GM23338 (cell line): ENCODE measurements around the gene PPM1N.

Source experiments
- CREB1 ChIP-seq: fragments of 250-450 bp; sonication (Bioruptor Pico); IDR thresholded peaks from 2 replicates; pipeline ENCODE4 v1.5.0; 2020; ENCODE audit warnings: low read depth, mild to moderate bottlenecking, moderate library complexity
- EZH2 ChIP-seq: fragments of 200-600 bp; sonication (generic); IDR thresholded peaks from one replicate; pipeline ENCODE4 v1.8.0; 2017; ENCODE audit warnings: antibody characterized with exemption, mild to moderate bottlenecking, low read depth; ENCODE audit not compliant: unreplicated experiment
- EZH2phosphoT487 ChIP-seq: fragments of 200-600 bp; sonication (generic); IDR thresholded peaks from one replicate; pipeline ENCODE4 v1.8.1; 2018; ENCODE audit warnings: antibody characterized with exemption; ENCODE audit not compliant: unreplicated experiment
- POLR2AphosphoS5 ChIP-seq: IDR thresholded peaks from 2 replicates; pipeline ENCODE4 v1.6.1; 2016; ENCODE audit warnings: antibody characterized with exemption, low read depth
- STAT1 ChIP-seq: IDR thresholded peaks from one replicate; pipeline ENCODE4 v1.6.1; 2016; ENCODE audit warnings: antibody characterized with exemption; ENCODE audit not compliant: unreplicated experiment
- TF ChIP-seq, protein P1 (sequence below), 2 experiments: fragments of 200-600 bp in 1 of 2; sonication (generic) in 1 of 2; conservative IDR thresholded peaks; 2 replicates each; pipeline versions ENCODE4 v1.5.1 to v1.6.1; 2016 to 2017; ENCODE audit warnings: antibody characterized with exemption in 2 of 2, low read depth in 2 of 2, mild to moderate bottlenecking in 2 of 2, moderate library complexity in 1 of 2
- TF ChIP-seq, protein P2 (sequence below): IDR thresholded peaks from one replicate; pipeline ENCODE4 v1.6.1; 2018; ENCODE audit warnings: antibody characterized with exemption; ENCODE audit not compliant: unreplicated experiment
- TF ChIP-seq, protein P3 (sequence below): fragments of 250-450 bp; sonication (Bioruptor Pico); IDR thresholded peaks from 2 replicates; pipeline ENCODE4 v1.5.0; 2020; ENCODE audit warnings: mild to moderate bottlenecking, moderate library complexity
- TF ChIP-seq, protein P4 (sequence below): IDR thresholded peaks from 2 replicates; pipeline ENCODE4 v1.6.1; 2016; ENCODE audit warnings: antibody characterized with exemption

DNA sequence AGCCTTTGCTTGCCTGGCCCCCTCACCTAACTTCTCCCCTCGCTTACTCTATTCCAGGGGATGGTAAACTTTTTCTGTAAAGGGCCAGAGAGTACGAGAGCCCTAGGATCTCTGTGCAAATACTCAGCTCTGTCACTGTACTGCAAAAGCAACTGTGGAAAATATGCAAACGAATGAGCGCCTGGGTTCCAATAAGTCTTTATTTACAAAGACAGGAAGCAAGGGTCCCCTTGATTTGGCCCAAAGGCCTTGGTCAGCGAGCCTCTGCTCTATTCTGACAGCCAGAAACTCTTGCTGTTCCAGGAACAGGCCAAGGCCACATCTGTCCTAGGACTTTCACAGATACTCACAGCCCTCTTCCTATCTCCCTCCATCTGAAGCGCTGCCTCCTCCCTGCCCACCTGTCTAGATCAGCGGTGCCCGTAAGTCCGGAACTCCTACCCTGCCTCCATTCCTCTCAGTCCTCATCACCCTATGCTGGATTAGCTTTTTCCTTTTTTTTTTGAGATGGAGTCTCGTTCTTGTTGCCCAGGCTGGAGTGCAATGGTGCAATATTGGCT lies 49.0 kb downstream of the PPM1N start:
- TF ChIP-seq CREB1 (CRISPR knock-in tag) (no peak), EZH2 (no peak), EZH2phosphoT487 (no peak), POLR2AphosphoS5 (no peak), STAT1 (no peak)
- TF ChIP-seq, protein P1, sequence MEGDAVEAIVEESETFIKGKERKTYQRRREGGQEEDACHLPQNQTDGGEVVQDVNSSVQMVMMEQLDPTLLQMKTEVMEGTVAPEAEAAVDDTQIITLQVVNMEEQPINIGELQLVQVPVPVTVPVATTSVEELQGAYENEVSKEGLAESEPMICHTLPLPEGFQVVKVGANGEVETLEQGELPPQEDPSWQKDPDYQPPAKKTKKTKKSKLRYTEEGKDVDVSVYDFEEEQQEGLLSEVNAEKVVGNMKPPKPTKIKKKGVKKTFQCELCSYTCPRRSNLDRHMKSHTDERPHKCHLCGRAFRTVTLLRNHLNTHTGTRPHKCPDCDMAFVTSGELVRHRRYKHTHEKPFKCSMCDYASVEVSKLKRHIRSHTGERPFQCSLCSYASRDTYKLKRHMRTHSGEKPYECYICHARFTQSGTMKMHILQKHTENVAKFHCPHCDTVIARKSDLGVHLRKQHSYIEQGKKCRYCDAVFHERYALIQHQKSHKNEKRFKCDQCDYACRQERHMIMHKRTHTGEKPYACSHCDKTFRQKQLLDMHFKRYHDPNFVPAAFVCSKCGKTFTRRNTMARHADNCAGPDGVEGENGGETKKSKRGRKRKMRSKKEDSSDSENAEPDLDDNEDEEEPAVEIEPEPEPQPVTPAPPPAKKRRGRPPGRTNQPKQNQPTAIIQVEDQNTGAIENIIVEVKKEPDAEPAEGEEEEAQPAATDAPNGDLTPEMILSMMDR (conservative IDR thresholded peaks at IDR 0.05; ENCODE audit: low read depth in 2 of 2) = no peak
- TF ChIP-seq, protein P2, sequence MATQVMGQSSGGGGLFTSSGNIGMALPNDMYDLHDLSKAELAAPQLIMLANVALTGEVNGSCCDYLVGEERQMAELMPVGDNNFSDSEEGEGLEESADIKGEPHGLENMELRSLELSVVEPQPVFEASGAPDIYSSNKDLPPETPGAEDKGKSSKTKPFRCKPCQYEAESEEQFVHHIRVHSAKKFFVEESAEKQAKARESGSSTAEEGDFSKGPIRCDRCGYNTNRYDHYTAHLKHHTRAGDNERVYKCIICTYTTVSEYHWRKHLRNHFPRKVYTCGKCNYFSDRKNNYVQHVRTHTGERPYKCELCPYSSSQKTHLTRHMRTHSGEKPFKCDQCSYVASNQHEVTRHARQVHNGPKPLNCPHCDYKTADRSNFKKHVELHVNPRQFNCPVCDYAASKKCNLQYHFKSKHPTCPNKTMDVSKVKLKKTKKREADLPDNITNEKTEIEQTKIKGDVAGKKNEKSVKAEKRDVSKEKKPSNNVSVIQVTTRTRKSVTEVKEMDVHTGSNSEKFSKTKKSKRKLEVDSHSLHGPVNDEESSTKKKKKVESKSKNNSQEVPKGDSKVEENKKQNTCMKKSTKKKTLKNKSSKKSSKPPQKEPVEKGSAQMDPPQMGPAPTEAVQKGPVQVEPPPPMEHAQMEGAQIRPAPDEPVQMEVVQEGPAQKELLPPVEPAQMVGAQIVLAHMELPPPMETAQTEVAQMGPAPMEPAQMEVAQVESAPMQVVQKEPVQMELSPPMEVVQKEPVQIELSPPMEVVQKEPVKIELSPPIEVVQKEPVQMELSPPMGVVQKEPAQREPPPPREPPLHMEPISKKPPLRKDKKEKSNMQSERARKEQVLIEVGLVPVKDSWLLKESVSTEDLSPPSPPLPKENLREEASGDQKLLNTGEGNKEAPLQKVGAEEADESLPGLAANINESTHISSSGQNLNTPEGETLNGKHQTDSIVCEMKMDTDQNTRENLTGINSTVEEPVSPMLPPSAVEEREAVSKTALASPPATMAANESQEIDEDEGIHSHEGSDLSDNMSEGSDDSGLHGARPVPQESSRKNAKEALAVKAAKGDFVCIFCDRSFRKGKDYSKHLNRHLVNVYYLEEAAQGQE = no peak
- TF ChIP-seq, protein P3, sequence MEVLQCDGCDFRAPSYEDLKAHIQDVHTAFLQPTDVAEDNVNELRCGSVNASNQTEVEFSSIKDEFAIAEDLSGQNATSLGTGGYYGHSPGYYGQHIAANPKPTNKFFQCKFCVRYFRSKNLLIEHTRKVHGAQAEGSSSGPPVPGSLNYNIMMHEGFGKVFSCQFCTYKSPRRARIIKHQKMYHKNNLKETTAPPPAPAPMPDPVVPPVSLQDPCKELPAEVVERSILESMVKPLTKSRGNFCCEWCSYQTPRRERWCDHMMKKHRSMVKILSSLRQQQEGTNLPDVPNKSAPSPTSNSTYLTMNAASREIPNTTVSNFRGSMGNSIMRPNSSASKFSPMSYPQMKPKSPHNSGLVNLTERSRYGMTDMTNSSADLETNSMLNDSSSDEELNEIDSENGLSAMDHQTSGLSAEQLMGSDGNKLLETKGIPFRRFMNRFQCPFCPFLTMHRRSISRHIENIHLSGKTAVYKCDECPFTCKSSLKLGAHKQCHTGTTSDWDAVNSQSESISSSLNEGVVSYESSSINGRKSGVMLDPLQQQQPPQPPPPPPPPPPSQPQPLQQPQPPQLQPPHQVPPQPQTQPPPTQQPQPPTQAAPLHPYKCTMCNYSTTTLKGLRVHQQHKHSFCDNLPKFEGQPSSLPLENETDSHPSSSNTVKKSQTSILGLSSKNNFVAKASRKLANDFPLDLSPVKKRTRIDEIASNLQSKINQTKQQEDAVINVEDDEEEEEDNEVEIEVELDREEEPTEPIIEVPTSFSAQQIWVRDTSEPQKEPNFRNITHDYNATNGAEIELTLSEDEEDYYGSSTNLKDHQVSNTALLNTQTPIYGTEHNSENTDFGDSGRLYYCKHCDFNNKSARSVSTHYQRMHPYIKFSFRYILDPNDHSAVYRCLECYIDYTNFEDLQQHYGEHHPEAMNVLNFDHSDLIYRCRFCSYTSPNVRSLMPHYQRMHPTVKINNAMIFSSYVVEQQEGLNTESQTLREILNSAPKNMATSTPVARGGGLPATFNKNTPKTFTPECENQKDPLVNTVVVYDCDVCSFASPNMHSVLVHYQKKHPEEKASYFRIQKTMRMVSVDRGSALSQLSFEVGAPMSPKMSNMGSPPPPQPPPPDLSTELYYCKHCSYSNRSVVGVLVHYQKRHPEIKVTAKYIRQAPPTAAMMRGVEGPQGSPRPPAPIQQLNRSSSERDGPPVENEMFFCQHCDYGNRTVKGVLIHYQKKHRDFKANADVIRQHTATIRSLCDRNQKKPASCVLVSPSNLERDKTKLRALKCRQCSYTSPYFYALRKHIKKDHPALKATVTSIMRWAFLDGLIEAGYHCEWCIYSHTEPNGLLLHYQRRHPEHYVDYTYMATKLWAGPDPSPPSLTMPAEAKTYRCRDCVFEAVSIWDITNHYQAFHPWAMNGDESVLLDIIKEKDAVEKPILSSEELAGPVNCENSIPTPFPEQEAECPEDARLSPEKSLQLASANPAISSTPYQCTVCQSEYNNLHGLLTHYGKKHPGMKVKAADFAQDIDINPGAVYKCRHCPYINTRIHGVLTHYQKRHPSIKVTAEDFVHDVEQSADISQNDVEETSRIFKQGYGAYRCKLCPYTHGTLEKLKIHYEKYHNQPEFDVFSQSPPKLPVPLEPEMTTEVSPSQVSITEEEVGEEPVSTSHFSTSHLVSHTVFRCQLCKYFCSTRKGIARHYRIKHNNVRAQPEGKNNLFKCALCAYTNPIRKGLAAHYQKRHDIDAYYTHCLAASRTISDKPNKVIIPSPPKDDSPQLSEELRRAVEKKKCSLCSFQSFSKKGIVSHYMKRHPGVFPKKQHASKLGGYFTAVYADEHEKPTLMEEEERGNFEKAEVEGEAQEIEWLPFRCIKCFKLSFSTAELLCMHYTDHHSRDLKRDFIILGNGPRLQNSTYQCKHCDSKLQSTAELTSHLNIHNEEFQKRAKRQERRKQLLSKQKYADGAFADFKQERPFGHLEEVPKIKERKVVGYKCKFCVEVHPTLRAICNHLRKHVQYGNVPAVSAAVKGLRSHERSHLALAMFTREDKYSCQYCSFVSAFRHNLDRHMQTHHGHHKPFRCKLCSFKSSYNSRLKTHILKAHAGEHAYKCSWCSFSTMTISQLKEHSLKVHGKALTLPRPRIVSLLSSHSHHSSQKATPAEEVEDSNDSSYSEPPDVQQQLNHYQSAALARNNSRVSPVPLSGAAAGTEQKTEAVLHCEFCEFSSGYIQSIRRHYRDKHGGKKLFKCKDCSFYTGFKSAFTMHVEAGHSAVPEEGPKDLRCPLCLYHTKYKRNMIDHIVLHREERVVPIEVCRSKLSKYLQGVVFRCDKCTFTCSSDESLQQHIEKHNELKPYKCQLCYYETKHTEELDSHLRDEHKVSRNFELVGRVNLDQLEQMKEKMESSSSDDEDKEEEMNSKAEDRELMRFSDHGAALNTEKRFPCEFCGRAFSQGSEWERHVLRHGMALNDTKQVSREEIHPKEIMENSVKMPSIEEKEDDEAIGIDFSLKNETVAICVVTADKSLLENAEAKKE (CRISPR knock-in tag) = no peak
- TF ChIP-seq, protein P4, sequence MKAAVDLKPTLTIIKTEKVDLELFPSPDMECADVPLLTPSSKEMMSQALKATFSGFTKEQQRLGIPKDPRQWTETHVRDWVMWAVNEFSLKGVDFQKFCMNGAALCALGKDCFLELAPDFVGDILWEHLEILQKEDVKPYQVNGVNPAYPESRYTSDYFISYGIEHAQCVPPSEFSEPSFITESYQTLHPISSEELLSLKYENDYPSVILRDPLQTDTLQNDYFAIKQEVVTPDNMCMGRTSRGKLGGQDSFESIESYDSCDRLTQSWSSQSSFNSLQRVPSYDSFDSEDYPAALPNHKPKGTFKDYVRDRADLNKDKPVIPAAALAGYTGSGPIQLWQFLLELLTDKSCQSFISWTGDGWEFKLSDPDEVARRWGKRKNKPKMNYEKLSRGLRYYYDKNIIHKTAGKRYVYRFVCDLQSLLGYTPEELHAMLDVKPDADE = no peak
